Neural crest cell (in vitro differentiated cells): Measurements from ENCODE around the gene ZNF239. TPM values are rescaled to one million over a fixed set of nuclear protein-coding genes. Genes with fewer than 3 reads are reported as not detected.

Experiments used
- DNase-seq: peaks from one replicate; pipeline ENCODE4 v3.0.0; 2021; ENCODE audit warnings: low read depth, mixed read lengths, low spot score
- H3K27ac Mint-ChIP-seq: one replicate; pipeline ENCODE4 v1.8.0; 2021; ENCODE audit warnings: mild to moderate bottlenecking, mixed read lengths; ENCODE audit not compliant: unreplicated experiment
- H3K27me3 Mint-ChIP-seq: 2 replicates; pipeline ENCODE4 v1.8.0; 2021; ENCODE audit warnings: low read depth, mild to moderate bottlenecking, mixed read lengths
- H3K36me3 Mint-ChIP-seq: 2 replicates; pipeline ENCODE4 v1.8.0; 2021; ENCODE audit warnings: low read depth, mild to moderate bottlenecking, mixed read lengths
- H3K4me1 Mint-ChIP-seq: 2 replicates; pipeline ENCODE4 v1.8.0; 2021; ENCODE audit warnings: mixed read lengths
- H3K4me3 Mint-ChIP-seq: one replicate; pipeline ENCODE4 v1.8.0; 2021; ENCODE audit warnings: mild to moderate bottlenecking, mixed read lengths
- H3K9me3 Mint-ChIP-seq: 2 replicates; pipeline ENCODE4 v1.8.0; 2021; ENCODE audit warnings: mixed read lengths
- long read RNA-seq: library from polyadenylated mRNA; unstranded; transcript quantifications from one replicate; pipeline ENCODE4 v2.0.0, GENCODE V29; 2020
- total RNA-seq: library from RNA; stranded (reverse); gene quantifications from 2 replicates; pipeline ENCODE4 v1.2.1, GENCODE V29; 2021
- TF ChIP-seq, protein P1 (sequence below): fragments of 200-600 bp; sonication (generic); conservative IDR thresholded peaks from 2 replicates; pipeline ENCODE4 v1.5.0; 2021; ENCODE audit warnings: antibody characterized with exemption, mild to moderate bottlenecking

Gene ZNF239
- 11.2 and 12.1 TPM in 2 replicates for total RNA-seq
- long read RNA-seq, transcript ZNF239-205 (2 exons, 1,904 nt): major isoform, 14 of 39 reads
- long read RNA-seq, partial matches to known transcripts: 1 of 39 reads
- long read RNA-seq, other reads (novel, unspliced or antisense): 18 of 39 reads

DNA sequence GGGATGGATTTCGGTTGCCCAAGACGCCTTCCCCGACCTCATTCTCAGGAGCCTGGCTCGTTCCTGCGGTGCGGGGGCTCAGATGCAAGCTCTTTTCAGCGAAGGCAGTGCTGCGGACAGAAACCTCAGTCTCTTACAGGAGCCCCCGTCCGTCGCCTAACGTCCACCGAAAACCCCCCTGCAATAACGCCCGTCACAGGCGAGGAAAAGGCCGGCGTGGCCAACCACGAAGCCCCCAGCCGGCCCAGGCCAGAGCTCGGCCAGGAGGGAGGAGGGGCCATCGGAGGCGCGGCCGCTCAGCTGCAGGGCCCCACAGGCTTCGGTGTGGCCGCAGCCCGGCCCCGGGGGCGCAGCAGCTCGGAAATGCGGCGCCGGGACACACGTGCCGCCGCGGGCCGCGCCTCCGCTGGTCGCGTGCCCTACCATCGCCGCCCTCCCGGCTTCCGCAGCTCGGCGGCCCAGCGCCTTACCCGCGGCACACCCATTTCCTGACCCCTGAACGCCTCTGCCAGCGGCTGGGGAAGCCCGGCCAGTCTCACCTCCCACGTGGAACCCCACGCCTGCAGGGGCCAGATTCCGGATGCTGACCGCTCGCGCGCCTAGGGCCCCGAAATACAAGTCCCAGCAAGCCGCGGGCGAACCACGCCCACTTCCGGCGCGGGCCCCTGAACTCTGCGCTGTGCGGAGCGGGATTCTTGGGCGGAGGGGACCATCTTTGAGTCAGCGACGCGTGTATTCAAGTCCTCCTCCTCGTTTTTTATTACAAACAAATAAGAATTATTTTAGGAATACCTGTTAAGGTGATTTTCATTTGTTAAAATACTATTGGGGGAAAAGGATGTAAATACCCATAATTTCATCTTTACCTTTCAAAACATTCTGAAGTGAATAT lies at the start of gene ZNF239:
ZNF239 (minus strand) TSS at position 616 of the 892 bp plus-strand sequence. CDS start 16,537 bp downstream, outside the sequence.
- Mint-ChIP-seq H3K4me1 (peaks cover 38% of the 10 kb centered on the region), H3K27me3 (peaks cover 17% of the 10 kb centered on the region), H3K9me3 (peaks cover 12% of the 10 kb centered on the region)

DNA sequence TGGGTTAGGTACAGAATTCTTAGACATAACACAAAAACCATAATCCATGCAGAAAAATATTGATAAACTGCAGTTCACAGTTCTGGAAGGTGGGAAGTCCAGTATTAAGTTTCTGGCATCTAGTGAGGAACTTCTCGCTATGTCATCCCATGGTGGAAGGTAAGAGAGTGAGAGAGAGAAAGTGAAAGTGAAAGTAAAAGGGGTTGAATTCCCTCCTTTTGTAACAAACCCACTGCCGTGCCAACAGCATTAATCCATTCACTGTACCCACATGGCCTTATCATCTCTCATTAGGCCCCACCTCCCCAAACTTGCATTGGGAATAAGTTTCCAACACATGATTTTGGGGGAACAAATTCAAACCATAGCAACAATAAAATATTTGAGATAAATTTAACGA lies 48.9 kb upstream of the ZNF239 start:
- no peak for DNase-seq
- no peak overlapping the region for H3K27ac Mint-ChIP-seq
- no peak overlapping the region for H3K4me3 Mint-ChIP-seq
- no peaks in the 10 kb centered on the region for H3K27me3 Mint-ChIP-seq
- H3K36me3 Mint-ChIP-seq: peaks cover 12% of the 10 kb centered on the region
- no peaks in the 10 kb centered on the region for H3K4me1 Mint-ChIP-seq
- TF ChIP-seq, protein P1, sequence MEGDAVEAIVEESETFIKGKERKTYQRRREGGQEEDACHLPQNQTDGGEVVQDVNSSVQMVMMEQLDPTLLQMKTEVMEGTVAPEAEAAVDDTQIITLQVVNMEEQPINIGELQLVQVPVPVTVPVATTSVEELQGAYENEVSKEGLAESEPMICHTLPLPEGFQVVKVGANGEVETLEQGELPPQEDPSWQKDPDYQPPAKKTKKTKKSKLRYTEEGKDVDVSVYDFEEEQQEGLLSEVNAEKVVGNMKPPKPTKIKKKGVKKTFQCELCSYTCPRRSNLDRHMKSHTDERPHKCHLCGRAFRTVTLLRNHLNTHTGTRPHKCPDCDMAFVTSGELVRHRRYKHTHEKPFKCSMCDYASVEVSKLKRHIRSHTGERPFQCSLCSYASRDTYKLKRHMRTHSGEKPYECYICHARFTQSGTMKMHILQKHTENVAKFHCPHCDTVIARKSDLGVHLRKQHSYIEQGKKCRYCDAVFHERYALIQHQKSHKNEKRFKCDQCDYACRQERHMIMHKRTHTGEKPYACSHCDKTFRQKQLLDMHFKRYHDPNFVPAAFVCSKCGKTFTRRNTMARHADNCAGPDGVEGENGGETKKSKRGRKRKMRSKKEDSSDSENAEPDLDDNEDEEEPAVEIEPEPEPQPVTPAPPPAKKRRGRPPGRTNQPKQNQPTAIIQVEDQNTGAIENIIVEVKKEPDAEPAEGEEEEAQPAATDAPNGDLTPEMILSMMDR: no peak
- peaks cover 14% of the 10 kb centered on the region for H3K9me3 Mint-ChIP-seq

More for the DNA sequence above, at the start of gene ZNF239:
- peak within 1 kb of the TSS; percentile 90 for H3K4me3 Mint-ChIP-seq
- peak; percentile 80 for DNase-seq
- H3K27ac Mint-ChIP-seq: peak within 1 kb of the TSS; percentile 90
- H3K36me3 Mint-ChIP-seq: peaks cover 24% of the 10 kb centered on the region
- TF ChIP-seq, protein P1: no peak

DNA sequence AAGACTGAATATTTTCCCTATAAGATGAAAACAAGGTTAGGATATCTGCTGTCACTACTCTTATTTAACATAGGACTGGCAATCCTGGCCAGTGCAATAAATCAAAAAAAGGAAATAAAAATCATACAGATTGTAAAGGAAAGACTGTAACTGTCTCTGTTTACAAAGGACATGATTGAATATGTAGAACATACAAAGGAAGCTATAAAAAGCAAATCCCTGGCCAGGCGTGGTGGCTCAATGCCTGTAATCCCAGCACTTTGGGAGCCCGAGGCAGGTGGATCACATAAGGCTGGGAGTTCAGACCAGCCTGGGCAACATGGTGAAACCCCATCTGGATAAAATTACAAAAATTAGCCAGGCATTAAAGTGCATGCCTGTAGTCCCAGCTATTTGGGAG lies 47.6 kb upstream of the ZNF239 start:
- peaks cover 18% of the 10 kb centered on the region for H3K36me3 Mint-ChIP-seq
- DNase-seq: no peak
- no peak overlapping the region for H3K4me3 Mint-ChIP-seq
- H3K27ac Mint-ChIP-seq: no peak overlapping the region
- H3K9me3 Mint-ChIP-seq: peaks cover 7% of the 10 kb centered on the region
- TF ChIP-seq, protein P1: no peak
- no peaks in the 10 kb centered on the region for H3K4me1 Mint-ChIP-seq
- H3K27me3 Mint-ChIP-seq: no peaks in the 10 kb centered on the region

DNA sequence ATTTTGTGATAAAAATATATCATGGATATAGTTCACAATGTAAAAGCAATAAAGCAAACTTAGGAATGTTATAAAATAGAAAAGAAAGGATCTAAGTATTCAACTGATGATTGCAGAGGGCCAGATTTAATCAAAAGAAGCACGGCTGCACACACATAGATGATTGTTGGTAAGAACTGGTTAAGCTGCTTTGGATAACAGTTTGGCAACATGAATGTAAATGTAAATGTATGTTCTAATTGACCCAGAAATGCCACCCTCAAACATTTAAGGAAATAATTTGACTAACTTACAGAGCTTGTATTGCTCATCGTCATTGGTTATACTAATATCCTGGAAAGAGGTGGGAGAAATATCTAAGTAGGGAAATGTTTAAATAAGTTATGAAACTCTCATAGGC lies 45.0 kb upstream of the ZNF239 start:
- no peak for DNase-seq
- H3K36me3 Mint-ChIP-seq: peaks cover 42% of the 10 kb centered on the region
- no peak overlapping the region for H3K4me3 Mint-ChIP-seq
- peaks cover 22% of the 10 kb centered on the region for H3K9me3 Mint-ChIP-seq
- H3K27me3 Mint-ChIP-seq: no peaks in the 10 kb centered on the region
- H3K27ac Mint-ChIP-seq: no peak overlapping the region
- no peaks in the 10 kb centered on the region for H3K4me1 Mint-ChIP-seq
- TF ChIP-seq, protein P1: no peak

DNA sequence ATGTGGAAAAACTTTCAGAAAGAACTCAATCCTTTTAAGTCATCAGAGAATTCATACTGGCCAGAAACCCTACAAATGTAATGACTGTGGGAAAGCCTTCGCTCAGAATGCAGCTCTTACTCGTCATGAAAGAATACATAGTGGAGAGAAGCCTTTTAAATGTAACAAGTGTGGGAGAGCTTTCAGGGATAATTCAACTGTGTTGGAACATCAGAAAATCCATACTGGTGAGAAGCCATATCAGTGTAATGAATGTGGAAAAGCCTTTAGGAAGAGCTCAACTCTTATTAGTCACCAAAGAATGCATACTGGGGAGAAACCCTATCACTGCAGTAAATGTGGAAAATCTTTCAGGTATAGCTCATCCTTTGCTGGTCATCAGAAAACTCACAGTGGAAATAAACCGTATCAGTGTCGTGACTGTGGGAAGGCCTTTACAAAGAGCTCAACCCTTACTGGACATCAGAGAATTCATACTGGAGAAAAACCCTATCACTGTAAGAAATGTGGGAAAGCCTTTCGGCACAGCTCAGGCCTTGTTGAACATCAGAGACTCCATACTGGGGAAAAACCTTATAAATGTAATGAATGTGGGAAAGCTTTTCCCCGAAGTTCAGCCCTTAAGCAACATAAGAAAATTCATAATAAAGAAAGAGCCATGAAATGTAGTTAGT lies 42.4 kb upstream of the ZNF239 start:
- Mint-ChIP-seq H3K36me3 (peaks cover 63% of the 10 kb centered on the region), H3K27ac (no peak overlapping the region), H3K9me3 (peaks cover 22% of the 10 kb centered on the region), H3K4me3 (no peak overlapping the region), H3K27me3 (no peaks in the 10 kb centered on the region), H3K4me1 (no peaks in the 10 kb centered on the region)
- DNase-seq: no peak
- TF ChIP-seq, protein P1: no peak
